Measurements from ENCODE around the gene OBI1. TPM values are rescaled to one million over a fixed set of nuclear protein-coding genes. Genes with fewer than 3 reads are reported as not detected.
A peak's percentile ranks its signal among the peaks of the same experiment; 100 is the strongest.

Gene OBI1
- total and polyA plus RNA-seq, 12 donors, result 1.5 to 14.3 (median 7.5) TPM

GRCh38 chr13:78597602-78597932 is 61.4 kb downstream of the OBI1 start:
- Histone ChIP-seq H3K9me3 (replicated peaks in 1 of 3) (no peaks in the 10 kb centered on the region), H3K4me3 (no peak overlapping the region), H3K27me3 (peaks cover 94% of the 10 kb centered on the region), H3K4me1 (replicated peaks in 1 of 2) (peaks cover 4 to 14% of the 10 kb centered on the region in 2 donors), H3K27ac (no peak overlapping the region), H3K36me3 (replicated peaks in 1 of 2) (no peaks in the 10 kb centered on the region)
- TF ChIP-seq, protein P1, sequence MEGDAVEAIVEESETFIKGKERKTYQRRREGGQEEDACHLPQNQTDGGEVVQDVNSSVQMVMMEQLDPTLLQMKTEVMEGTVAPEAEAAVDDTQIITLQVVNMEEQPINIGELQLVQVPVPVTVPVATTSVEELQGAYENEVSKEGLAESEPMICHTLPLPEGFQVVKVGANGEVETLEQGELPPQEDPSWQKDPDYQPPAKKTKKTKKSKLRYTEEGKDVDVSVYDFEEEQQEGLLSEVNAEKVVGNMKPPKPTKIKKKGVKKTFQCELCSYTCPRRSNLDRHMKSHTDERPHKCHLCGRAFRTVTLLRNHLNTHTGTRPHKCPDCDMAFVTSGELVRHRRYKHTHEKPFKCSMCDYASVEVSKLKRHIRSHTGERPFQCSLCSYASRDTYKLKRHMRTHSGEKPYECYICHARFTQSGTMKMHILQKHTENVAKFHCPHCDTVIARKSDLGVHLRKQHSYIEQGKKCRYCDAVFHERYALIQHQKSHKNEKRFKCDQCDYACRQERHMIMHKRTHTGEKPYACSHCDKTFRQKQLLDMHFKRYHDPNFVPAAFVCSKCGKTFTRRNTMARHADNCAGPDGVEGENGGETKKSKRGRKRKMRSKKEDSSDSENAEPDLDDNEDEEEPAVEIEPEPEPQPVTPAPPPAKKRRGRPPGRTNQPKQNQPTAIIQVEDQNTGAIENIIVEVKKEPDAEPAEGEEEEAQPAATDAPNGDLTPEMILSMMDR (IDR thresholded peaks at IDR 0.05), result no peak
- no peak for TF ChIP-seq POLR2A (IDR thresholded peaks at IDR 0.05)
- WGBS, 4 donors, result 21 to 25% (median 25%) methylated on average over 7 of the region's 7 CpGs
- no peak for DNase-seq
- intact Hi-C loops (cut with DNase I), result no loop called here

DNA sequence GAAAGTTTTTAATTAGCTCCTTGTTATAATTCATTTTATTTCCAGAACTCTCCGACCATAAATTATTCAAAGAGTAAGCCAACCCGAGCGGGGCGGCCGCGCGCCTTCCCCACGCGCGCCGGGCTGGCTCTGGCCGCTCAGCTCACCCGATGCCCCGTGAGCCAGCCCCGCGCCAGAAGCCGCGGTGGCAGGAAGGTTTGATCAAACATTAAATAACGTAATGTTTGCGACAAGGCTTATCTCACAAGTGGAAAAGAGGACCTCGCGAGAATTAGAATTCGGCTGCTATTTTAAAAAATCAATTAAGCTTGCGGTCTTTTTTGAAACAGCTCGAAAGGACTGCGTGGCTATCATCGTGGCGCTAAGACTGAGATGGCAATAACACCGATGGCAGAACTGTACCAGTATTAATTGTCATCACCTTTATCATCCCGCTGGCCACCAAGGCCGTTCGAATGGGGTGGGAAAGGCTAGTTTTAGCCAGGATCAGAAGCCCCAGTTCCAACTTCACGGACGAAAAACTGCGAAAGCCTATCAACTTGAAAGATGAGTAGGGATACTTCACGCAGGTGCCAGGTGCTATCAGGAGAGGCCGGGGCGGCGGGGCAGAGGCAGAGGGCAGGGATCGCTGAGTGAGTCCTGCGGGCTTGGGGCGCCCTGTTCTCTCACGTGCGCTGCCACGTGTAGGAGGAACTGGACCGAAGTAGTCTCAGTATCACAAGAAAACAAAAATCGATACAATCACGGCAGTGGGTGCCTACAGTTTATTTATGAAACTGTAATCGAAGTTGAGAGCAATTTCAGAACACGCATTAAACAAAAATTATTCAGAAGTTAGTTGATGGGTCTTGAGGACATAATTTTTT is 62.0 kb downstream of the OBI1 start:
- intact Hi-C loops (cut with DNase I), result no loop called here
- DNase-seq, result no peak
- H3K4me3 ChIP-seq, result no peak overlapping the region
- no peaks in the 10 kb centered on the region for H3K36me3 ChIP-seq (replicated peaks in 1 of 2)
- H3K27me3 ChIP-seq, result peaks cover 96% of the 10 kb centered on the region
- no peak overlapping the region for H3K27ac ChIP-seq
- 9 to 14% (median 11%) methylated on average over 50 of the region's 50 CpGs for WGBS, 4 donors
- H3K4me1 ChIP-seq (replicated peaks in 1 of 2), result peaks cover 4 to 14% of the 10 kb centered on the region in 2 donors
- no peak for TF ChIP-seq POLR2A (IDR thresholded peaks at IDR 0.05)
- TF ChIP-seq, protein P1 (IDR thresholded peaks at IDR 0.05), result no peak
- no peaks in the 10 kb centered on the region for H3K9me3 ChIP-seq (replicated peaks in 1 of 3)

GRCh38 chr13:78596399-78596735 is 62.6 kb downstream of the OBI1 start:
- Histone ChIP-seq H3K9me3 (replicated peaks in 1 of 3) (no peaks in the 10 kb centered on the region), H3K4me1 (replicated peaks in 1 of 2) (peaks cover 1 to 14% of the 10 kb centered on the region in 2 donors), H3K4me3 (peak overlapping the region in 1 of 4 donors; percentile 3), H3K36me3 (replicated peaks in 1 of 2) (no peaks in the 10 kb centered on the region), H3K27ac (no peak overlapping the region), H3K27me3 (peaks cover 99% of the 10 kb centered on the region)
- WGBS, 4 donors, result 0 to 8% (median 4%) methylated on average over 3 to 22 of the region's 22 CpGs
- no peak for DNase-seq
- TF ChIP-seq, protein P1 (IDR thresholded peaks at IDR 0.05), result no peak
- intact Hi-C loops (cut with DNase I), result no loop called here

DNA sequence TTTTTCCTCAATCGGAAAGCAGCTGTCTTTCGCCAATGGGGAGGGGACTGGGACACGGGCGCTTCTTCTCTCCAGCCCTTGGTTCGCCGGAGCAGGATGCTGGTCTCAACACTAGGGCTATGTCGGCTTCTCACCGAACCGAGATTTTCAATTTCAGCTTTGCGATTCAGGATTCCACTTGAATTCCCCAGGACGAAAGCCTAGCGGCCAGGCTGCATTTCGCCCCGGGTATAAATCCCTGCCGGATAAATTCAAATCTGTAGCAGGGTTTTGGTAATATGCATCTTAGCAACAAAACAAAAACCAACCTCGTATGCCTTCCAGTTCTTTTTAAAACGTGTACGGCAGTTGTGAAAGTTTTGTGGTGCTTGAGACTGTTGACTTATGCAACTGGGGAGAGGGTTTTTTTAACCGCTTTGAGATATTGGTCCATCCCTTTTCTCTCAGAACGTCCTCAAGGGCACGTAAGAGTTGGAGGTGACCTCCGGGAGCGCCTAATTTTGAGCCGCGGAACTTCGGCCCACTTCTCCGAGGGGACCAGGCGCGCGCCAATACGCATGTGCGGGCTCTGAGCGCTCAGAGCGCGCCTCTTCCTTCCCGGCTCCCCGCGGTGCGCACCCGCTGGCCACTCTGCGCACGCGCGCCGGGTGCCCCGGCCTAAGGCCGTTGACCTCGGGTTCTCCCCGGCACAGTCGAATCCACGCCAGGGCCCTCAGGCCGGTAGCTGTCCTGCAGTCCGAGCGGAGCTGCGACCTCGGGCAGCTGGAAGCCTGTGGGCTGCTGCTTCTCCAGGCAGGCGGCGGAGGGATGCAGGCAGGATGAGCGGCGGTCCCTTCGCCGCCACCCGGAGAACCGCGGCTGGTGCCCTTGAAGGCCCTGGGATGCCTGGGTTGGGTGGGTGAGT is 63.2 kb downstream of the OBI1 start:
- no peak for DNase-seq
- intact Hi-C loops (cut with DNase I), result no loop called here
- TF ChIP-seq, protein P1 (IDR thresholded peaks at IDR 0.05), result no peak
- TF ChIP-seq POLR2A (IDR thresholded peaks at IDR 0.05), result no peak
- Histone ChIP-seq H3K4me3 (peak overlapping the region in 1 of 4 donors; percentile 3), H3K27ac (no peak overlapping the region), H3K4me1 (replicated peaks in 1 of 2) (peaks cover 0 to 14% of the 10 kb centered on the region in 2 donors), H3K9me3 (replicated peaks in 1 of 3) (no peaks in the 10 kb centered on the region), H3K36me3 (replicated peaks in 1 of 2) (no peaks in the 10 kb centered on the region), H3K27me3 (peaks cover 100% of the 10 kb centered on the region)
- WGBS, 4 donors, result 6 to 10% (median 8%) methylated on average over 38 to 65 of the region's 65 CpGs
